Upper lobe of left lung (tissue), 4 donors: Measurements from ENCODE around the gene TNFSF12.

Experiments used
- EP300 ChIP-seq, 4 donors: sonication (generic); formaldehyde crosslinking; IDR thresholded peaks; one replicate each; pipeline ENCODE4 v1.5.1; 2017; ENCODE audit warnings: antibody characterized with exemption in 4 of 4, control low read depth in 2 of 4
- POLR2AphosphoS5 ChIP-seq, 2 donors: sonication (generic); formaldehyde crosslinking; IDR thresholded peaks; one replicate each; pipeline ENCODE4 v1.5.1; 2017; ENCODE audit warnings: antibody characterized with exemption in 2 of 2
- TF ChIP-seq, protein P1 (sequence below), 6 experiments: fragments of 450-650 bp in 4 of 6; fragments of 200-600 bp in 2 of 6; sonication (generic) in 2 of 6; IDR thresholded peaks; one replicate each; pipeline ENCODE4 v1.5.1; 2016 to 2019; ENCODE audit warnings: antibody characterized with exemption in 6 of 6

DNA sequence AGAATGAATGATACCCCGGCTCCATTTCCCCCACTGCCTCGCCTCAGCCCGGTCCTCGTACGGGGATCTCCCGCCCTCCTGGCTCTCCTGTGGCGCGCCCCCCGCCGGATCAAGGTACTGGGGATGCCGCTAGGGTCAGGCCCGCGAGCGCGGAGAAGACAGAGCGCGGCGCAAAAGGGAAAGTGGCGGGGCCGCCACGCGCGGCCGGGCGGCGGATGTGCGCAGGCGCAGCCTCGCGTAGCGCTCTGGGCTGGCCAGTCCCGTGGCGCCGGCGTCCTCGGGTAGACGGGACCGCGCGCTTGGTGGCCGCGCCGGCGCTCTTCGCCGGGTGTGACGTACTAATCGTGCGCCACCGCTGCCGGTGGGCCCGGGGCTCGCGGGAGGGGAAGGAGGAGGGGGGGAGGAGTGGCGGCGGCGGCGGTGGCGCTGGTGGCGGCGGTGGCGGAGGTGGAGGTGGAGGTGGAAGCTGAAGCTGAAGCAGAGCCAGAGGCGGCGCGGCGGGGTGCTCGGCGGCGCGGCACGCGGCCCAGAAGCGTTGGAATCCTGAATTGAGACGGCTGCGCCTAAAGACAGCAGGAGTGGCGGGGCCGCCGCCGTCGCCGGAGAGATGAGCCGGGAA lies 12.8 kb downstream of the TNFSF12 start, which contains the start of gene SENP3:
- TF ChIP-seq, protein P1, sequence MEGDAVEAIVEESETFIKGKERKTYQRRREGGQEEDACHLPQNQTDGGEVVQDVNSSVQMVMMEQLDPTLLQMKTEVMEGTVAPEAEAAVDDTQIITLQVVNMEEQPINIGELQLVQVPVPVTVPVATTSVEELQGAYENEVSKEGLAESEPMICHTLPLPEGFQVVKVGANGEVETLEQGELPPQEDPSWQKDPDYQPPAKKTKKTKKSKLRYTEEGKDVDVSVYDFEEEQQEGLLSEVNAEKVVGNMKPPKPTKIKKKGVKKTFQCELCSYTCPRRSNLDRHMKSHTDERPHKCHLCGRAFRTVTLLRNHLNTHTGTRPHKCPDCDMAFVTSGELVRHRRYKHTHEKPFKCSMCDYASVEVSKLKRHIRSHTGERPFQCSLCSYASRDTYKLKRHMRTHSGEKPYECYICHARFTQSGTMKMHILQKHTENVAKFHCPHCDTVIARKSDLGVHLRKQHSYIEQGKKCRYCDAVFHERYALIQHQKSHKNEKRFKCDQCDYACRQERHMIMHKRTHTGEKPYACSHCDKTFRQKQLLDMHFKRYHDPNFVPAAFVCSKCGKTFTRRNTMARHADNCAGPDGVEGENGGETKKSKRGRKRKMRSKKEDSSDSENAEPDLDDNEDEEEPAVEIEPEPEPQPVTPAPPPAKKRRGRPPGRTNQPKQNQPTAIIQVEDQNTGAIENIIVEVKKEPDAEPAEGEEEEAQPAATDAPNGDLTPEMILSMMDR (IDR thresholded peaks at IDR 0.05): peak in 2 of 6 experiments; percentile 7 to 48
- peak; percentile 50 to 85 for TF ChIP-seq POLR2AphosphoS5 (IDR thresholded peaks at IDR 0.05)
- TF ChIP-seq EP300 (IDR thresholded peaks at IDR 0.05): no peak
